ENCODE data around the gene TMEM169.

Gene TMEM169

GRCh38 chr2:216144372-216144771 lies 62.7 kb downstream of the TMEM169 start:
- H3K27ac ChIP-seq (ENCODE audit: low read depth, low read length, poor library complexity, severe bottlenecking), result no peak overlapping the region
- H2AFZ ChIP-seq (ENCODE audit: low read length), result no peak overlapping the region

GRCh38 chr2:216144857-216145256 lies 63.1 kb downstream of the TMEM169 start:
- peaks cover 97% of the 10 kb centered on the region for H3K36me3 ChIP-seq (ENCODE audit: insufficient read depth, low read length)
- no peak overlapping the region for H3K27ac ChIP-seq (ENCODE audit: low read depth, low read length, poor library complexity, severe bottlenecking)
- H3K4me3 ChIP-seq (ENCODE audit: low read depth, low read length, poor library complexity, severe bottlenecking), result no peak overlapping the region
- no peaks in the 10 kb centered on the region for H3K4me1 ChIP-seq (ENCODE audit: insufficient read depth, low read length, severe bottlenecking)
- H3K9me3 ChIP-seq (ENCODE audit: low read length), result no peaks in the 10 kb centered on the region
- no peak overlapping the region for H2AFZ ChIP-seq (ENCODE audit: low read length)
- no peaks in the 10 kb centered on the region for H3K27me3 ChIP-seq (ENCODE audit: insufficient read depth, low read length)
- H3F3A ChIP-seq (ENCODE audit: insufficient read depth, low read length), result no peaks in the 10 kb centered on the region
- no peaks in the 10 kb centered on the region for H4K20me1 ChIP-seq (ENCODE audit: insufficient read depth, low read length)
- H3K9me2 ChIP-seq (ENCODE audit: low read depth, low read length), result no peaks in the 10 kb centered on the region
- no peaks in the 10 kb centered on the region for H3K79me2 ChIP-seq (ENCODE audit: insufficient read depth, low read length)
- no peak overlapping the region for H3K9ac ChIP-seq (ENCODE audit: low read length)
- no peak overlapping the region for H3K4me2 ChIP-seq (ENCODE audit: low read length)
- TF ChIP-seq CTCF (IDR thresholded peaks at IDR 0.05; ENCODE audit: low read length), result no peak
- TF ChIP-seq EZH2 (IDR thresholded peaks at IDR 0.05; ENCODE audit: borderline replicate concordance, low read length), result no peak

More at GRCh38 chr2:216144372-216144771, 62.7 kb downstream of the TMEM169 start:
- Histone ChIP-seq H3K4me3 (ENCODE audit: low read depth, low read length, poor library complexity, severe bottlenecking) (no peak overlapping the region), H3K9ac (ENCODE audit: low read length) (no peak overlapping the region), H3K27me3 (ENCODE audit: insufficient read depth, low read length) (no peaks in the 10 kb centered on the region), H3K9me3 (ENCODE audit: low read length) (no peaks in the 10 kb centered on the region), H3K4me2 (ENCODE audit: low read length) (no peak overlapping the region), H3K4me1 (ENCODE audit: insufficient read depth, low read length, severe bottlenecking) (no peaks in the 10 kb centered on the region), H3K9me2 (ENCODE audit: low read depth, low read length) (no peaks in the 10 kb centered on the region), H3F3A (ENCODE audit: insufficient read depth, low read length) (no peaks in the 10 kb centered on the region), H3K79me2 (ENCODE audit: insufficient read depth, low read length) (no peaks in the 10 kb centered on the region), H4K20me1 (ENCODE audit: insufficient read depth, low read length) (no peaks in the 10 kb centered on the region), H3K36me3 (ENCODE audit: insufficient read depth, low read length) (peaks cover 97% of the 10 kb centered on the region)
- TF ChIP-seq EZH2 (IDR thresholded peaks at IDR 0.05; ENCODE audit: borderline replicate concordance, low read length) (no peak), CTCF (IDR thresholded peaks at IDR 0.05; ENCODE audit: low read length) (no peak)

GRCh38 chr2:216146573-216146972 lies 64.9 kb downstream of the TMEM169 start:
- H3K27me3 ChIP-seq (ENCODE audit: insufficient read depth, low read length), result no peaks in the 10 kb centered on the region
- no peaks in the 10 kb centered on the region for H3K4me1 ChIP-seq (ENCODE audit: insufficient read depth, low read length, severe bottlenecking)
- no peaks in the 10 kb centered on the region for H3K9me2 ChIP-seq (ENCODE audit: low read depth, low read length)
- no peak overlapping the region for H3K4me3 ChIP-seq (ENCODE audit: low read depth, low read length, poor library complexity, severe bottlenecking)
- TF ChIP-seq CTCF (IDR thresholded peaks at IDR 0.05; ENCODE audit: low read length) (no peak), EZH2 (IDR thresholded peaks at IDR 0.05; ENCODE audit: borderline replicate concordance, low read length) (no peak)
- H3K36me3 ChIP-seq (ENCODE audit: insufficient read depth, low read length), result peaks cover 97% of the 10 kb centered on the region
- H3K9ac ChIP-seq (ENCODE audit: low read length), result no peak overlapping the region
- no peak overlapping the region for H2AFZ ChIP-seq (ENCODE audit: low read length)
- no peak overlapping the region for H3K4me2 ChIP-seq (ENCODE audit: low read length)
- no peaks in the 10 kb centered on the region for H3K79me2 ChIP-seq (ENCODE audit: insufficient read depth, low read length)
- no peaks in the 10 kb centered on the region for H3F3A ChIP-seq (ENCODE audit: insufficient read depth, low read length)
- no peak overlapping the region for H3K27ac ChIP-seq (ENCODE audit: low read depth, low read length, poor library complexity, severe bottlenecking)
- H4K20me1 ChIP-seq (ENCODE audit: insufficient read depth, low read length), result no peaks in the 10 kb centered on the region
- H3K9me3 ChIP-seq (ENCODE audit: low read length), result no peaks in the 10 kb centered on the region
